Measurements from ENCODE around the gene SLC22A16. TPM values are rescaled to one million over a fixed set of nuclear protein-coding genes. Genes with fewer than 3 reads are reported as not detected.
"Not testable (repeated sequence)": the region's sequence is repeated elsewhere in the genome, so short reads cannot be mapped to it uniquely, and the experiment has no call there.

Gene SLC22A16
- total RNA-seq, 1 donor from 2014 or later, result not detected

- Histone ChIP-seq H3K4me3 (ENCODE audit: low read depth, low read length) (no peak overlapping the region), H3K36me3 (ENCODE audit: control insufficient read depth, insufficient read depth, low read length) (no peaks in the 10 kb centered on the region), H3K27me3 (ENCODE audit: control insufficient read depth, insufficient read depth, low read length) (no peaks in the 10 kb centered on the region)
- peak; percentile 83 for DNase-seq (ENCODE audit: low read depth)
- FAIRE-seq, result no peak
- TF ChIP-seq CTCF (IDR thresholded peaks at IDR 0.05; ENCODE audit: insufficient read depth, low read length, severe bottlenecking), result no peak
Observed at GRCh38 chr6:110512991-110513390, 36.6 kb upstream of the SLC22A16 start.

GRCh38 chr6:110512549-110512948 is 36.1 kb upstream of the SLC22A16 start:
- DNase-seq (ENCODE audit: low read depth); H3K27me3 ChIP-seq (ENCODE audit: control insufficient read depth, insufficient read depth, low read length); FAIRE-seq; H3K4me3 ChIP-seq (ENCODE audit: low read depth, low read length); H3K36me3 ChIP-seq (ENCODE audit: control insufficient read depth, insufficient read depth, low read length): not testable (repeated sequence)

DNA sequence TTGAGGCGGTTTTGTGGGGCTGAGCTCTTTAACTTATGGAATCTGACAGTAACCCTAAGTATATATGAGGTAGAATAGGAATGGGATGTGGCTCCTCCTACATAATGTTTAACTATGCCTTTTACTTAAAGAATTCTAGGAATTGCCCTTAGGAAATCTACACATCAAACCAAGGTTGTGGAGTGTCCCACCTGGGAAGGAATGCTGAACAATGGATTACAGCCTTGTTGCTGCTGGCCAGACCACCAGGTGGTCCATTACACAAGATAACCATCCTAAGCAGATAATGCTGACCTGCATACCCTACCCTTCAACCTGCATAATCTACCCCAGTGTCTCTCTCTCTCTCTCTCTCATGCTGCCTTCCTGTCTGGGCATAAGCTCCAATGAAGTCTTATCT is 35.0 kb upstream of the SLC22A16 start:
- H3K27me3 ChIP-seq (ENCODE audit: control insufficient read depth, insufficient read depth, low read length), result no peaks in the 10 kb centered on the region

GRCh38 chr6:110509617-110510241 is 33.3 kb upstream of the SLC22A16 start:
- Histone ChIP-seq H3K36me3 (ENCODE audit: control insufficient read depth, insufficient read depth, low read length) (no peaks in the 10 kb centered on the region), H3K4me3 (ENCODE audit: low read depth, low read length) (no peak overlapping the region), H3K27me3 (ENCODE audit: control insufficient read depth, insufficient read depth, low read length) (no peaks in the 10 kb centered on the region)
- FAIRE-seq (no peak), DNase-seq (ENCODE audit: low read depth) (peak; percentile 89)
- TF ChIP-seq CTCF (IDR thresholded peaks at IDR 0.05; ENCODE audit: insufficient read depth, low read length, severe bottlenecking), result no peak

More for the DNA sequence above, 35.0 kb upstream of the SLC22A16 start:
- FAIRE-seq (no peak), DNase-seq (ENCODE audit: low read depth) (peak; percentile 33)
- Histone ChIP-seq H3K4me3 (ENCODE audit: low read depth, low read length) (no peak overlapping the region), H3K36me3 (ENCODE audit: control insufficient read depth, insufficient read depth, low read length) (no peaks in the 10 kb centered on the region)
- TF ChIP-seq CTCF (IDR thresholded peaks at IDR 0.05; ENCODE audit: insufficient read depth, low read length, severe bottlenecking), result no peak

- H3K36me3 ChIP-seq (ENCODE audit: control insufficient read depth, insufficient read depth, low read length); H3K27me3 ChIP-seq (ENCODE audit: control insufficient read depth, insufficient read depth, low read length); H3K4me3 ChIP-seq (ENCODE audit: low read depth, low read length); FAIRE-seq: not testable (repeated sequence)
- DNase-seq (ENCODE audit: low read depth), result peak; percentile 44
Observed at GRCh38 chr6:110504891-110505290, 28.5 kb upstream of the SLC22A16 start.

GRCh38 chr6:110495949-110496348 is 19.5 kb upstream of the SLC22A16 start:
- H3K27me3 ChIP-seq (ENCODE audit: control insufficient read depth, insufficient read depth, low read length), result no peaks in the 10 kb centered on the region
- FAIRE-seq (no peak), DNase-seq (ENCODE audit: low read depth) (no peak)
- H3K36me3 ChIP-seq (ENCODE audit: control insufficient read depth, insufficient read depth, low read length), result no peaks in the 10 kb centered on the region
- no peak overlapping the region for H3K4me3 ChIP-seq (ENCODE audit: low read depth, low read length)
- TF ChIP-seq CTCF (IDR thresholded peaks at IDR 0.05; ENCODE audit: insufficient read depth, low read length, severe bottlenecking), result no peak

GRCh38 chr6:110493253-110493800 is 16.9 kb upstream of the SLC22A16 start:
- FAIRE-seq, result no peak
- H3K36me3 ChIP-seq (ENCODE audit: control insufficient read depth, insufficient read depth, low read length), result no peaks in the 10 kb centered on the region
- no peak overlapping the region for H3K4me3 ChIP-seq (ENCODE audit: low read depth, low read length)
- no peak for DNase-seq (ENCODE audit: low read depth)
- no peak for TF ChIP-seq CTCF (IDR thresholded peaks at IDR 0.05; ENCODE audit: insufficient read depth, low read length, severe bottlenecking)
- H3K27me3 ChIP-seq (ENCODE audit: control insufficient read depth, insufficient read depth, low read length), result no peaks in the 10 kb centered on the region
